KBM-7 (cell line): ENCODE results near the gene CD2AP.
"Not testable (repeated sequence)": the region's sequence is repeated elsewhere in the genome, so short reads cannot be mapped to it uniquely, and the experiment has no call there.

ENCODE experiments used
- DNase-seq: peaks from one replicate; pipeline ENCODE4 v3.0.0-alpha.2; 2015
- in situ Hi-C: fragments of 300-500 bp; cut with MboI; formaldehyde crosslinking; loops from 2 replicates; pipeline ENCODE4 v1.14.3; 2020; ENCODE audit warnings: low sequenced_read_pairs, low pct_unique_long_range_greater_than_20kb, mixed read lengths

Gene CD2AP

GRCh38 chr6:47477497-47478232, at the start of gene CD2AP:
TSS of gene CD2AP (plus strand) at chr6:47477789. CDS start at chr6:47478245, 456 bp downstream.
- in situ Hi-C loops, result no loop called here
- peak; percentile 91 for DNase-seq

- DNase-seq, result no peak
- in situ Hi-C loops, result no loop called here
These were observed 49.3 kb upstream of the CD2AP start for GRCh38 chr6:47428288-47428687.

GRCh38 chr6:47428746-47429664, 48.6 kb upstream of the CD2AP start:
- no peak for DNase-seq
- in situ Hi-C loops, result no loop called here

- no peak for DNase-seq
- in situ Hi-C loops, result no loop called here
These were observed 43.0 kb upstream of the CD2AP start for GRCh38 chr6:47434372-47435253.

GRCh38 chr6:47435254-47435612, 42.4 kb upstream of the CD2AP start:
- DNase-seq, result no peak
- in situ Hi-C loops, result no loop called here

GRCh38 chr6:47437592-47437991, 40.0 kb upstream of the CD2AP start:
- peak; percentile 26 for DNase-seq
- in situ Hi-C loops, result no loop called here

GRCh38 chr6:47438481-47439347, 38.9 kb upstream of the CD2AP start:
- in situ Hi-C loops, result no loop called here
- DNase-seq, result peak; percentile 15

- in situ Hi-C loops, result no loop called here
- DNase-seq, result no peak
These were observed 38.3 kb upstream of the CD2AP start for GRCh38 chr6:47439348-47439668.

GRCh38 chr6:47440719-47441118, 36.9 kb upstream of the CD2AP start:
- in situ Hi-C loops, result no loop called here

GRCh38 chr6:47444964-47445363, 32.6 kb upstream of the CD2AP start:
- in situ Hi-C loops, DNase-seq: not testable (repeated sequence)

More at GRCh38 chr6:47440719-47441118, 36.9 kb upstream of the CD2AP start:
- DNase-seq, result no peak

- DNase-seq, result no peak
- in situ Hi-C loops, result no loop called here
These were observed 30.8 kb upstream of the CD2AP start for GRCh38 chr6:47446669-47447330.

GRCh38 chr6:47447722-47448121, 29.9 kb upstream of the CD2AP start:
- in situ Hi-C loops, result no loop called here
- no peak for DNase-seq

- no peak for DNase-seq
- in situ Hi-C loops, result no loop called here
These were observed 26.4 kb upstream of the CD2AP start for GRCh38 chr6:47451162-47451561.

- in situ Hi-C loops, result no loop called here
These were observed 24.7 kb upstream of the CD2AP start for GRCh38 chr6:47452899-47453298.

GRCh38 chr6:47453372-47453936, 24.1 kb upstream of the CD2AP start:
- in situ Hi-C loops, result no loop called here
- DNase-seq, result no peak

More at GRCh38 chr6:47452899-47453298, 24.7 kb upstream of the CD2AP start:
- DNase-seq, result no peak

- no peak for DNase-seq
- in situ Hi-C loops, result no loop called here
These were observed 22.7 kb upstream of the CD2AP start for GRCh38 chr6:47454713-47455396.

- no peak for DNase-seq
- in situ Hi-C loops, result no loop called here
These were observed 21.9 kb upstream of the CD2AP start for GRCh38 chr6:47455533-47456209.
